HG03159 (cell line): ENCODE data around the gene DCP1A.
"Not testable (repeated sequence)": the region's sequence is repeated elsewhere in the genome, so short reads cannot be mapped to it uniquely, and the experiment has no call there.

Source experiments
- ATAC-seq: cut with Tn5 transposase; IDR thresholded peaks from one replicate; pipeline ENCODE4 v1.9.1; 2021; ENCODE audit warnings: mild to moderate bottlenecking, moderate library complexity; ENCODE audit not compliant: unreplicated experiment

DCP1A gene

DNA sequence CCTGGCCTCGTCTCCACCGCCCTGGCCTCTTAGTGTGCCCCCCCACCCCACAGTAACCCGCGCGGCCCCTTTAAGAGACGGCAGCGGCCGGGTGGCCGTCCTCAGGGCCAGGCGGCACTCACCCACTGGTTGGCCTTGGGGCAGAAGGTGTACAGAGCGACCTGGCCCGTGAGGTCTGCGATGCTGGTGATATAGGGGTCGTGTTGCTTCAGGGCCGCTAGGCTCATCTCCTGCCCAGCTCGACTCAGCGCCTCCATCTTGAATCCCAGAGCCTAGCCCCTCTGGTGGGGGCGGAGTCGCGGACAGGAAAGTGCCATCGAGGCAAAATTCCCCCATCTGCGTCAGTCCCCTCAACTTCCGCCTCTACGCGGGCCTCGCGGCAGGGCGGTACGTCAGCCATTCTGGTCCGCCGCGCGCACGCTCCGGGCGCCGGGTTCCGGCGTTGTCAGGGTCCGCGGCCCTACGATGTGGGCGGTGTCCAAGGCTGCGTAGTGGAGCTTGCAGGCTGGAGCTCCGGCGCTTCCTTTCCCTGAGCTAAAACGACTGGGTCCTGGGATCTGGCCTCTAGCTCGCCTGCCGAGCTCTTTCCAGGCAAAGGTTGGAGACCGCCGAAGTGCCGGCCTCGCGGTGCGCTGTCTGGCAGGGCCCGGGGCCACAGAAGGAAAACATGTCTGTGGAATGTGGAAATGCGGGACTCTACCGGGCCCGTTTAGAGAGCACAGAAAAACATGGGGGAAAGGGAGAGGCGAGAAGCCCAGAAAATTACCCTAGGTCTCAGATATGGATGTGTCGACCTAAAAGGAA is at the start of gene DCP1A:
Gene DCP1A, minus strand, starts transcription at position 283 of the 804 bp plus-strand sequence. Its CDS starts 26 bp downstream, at position 257.
- peak; percentile 94 for ATAC-seq

DNA sequence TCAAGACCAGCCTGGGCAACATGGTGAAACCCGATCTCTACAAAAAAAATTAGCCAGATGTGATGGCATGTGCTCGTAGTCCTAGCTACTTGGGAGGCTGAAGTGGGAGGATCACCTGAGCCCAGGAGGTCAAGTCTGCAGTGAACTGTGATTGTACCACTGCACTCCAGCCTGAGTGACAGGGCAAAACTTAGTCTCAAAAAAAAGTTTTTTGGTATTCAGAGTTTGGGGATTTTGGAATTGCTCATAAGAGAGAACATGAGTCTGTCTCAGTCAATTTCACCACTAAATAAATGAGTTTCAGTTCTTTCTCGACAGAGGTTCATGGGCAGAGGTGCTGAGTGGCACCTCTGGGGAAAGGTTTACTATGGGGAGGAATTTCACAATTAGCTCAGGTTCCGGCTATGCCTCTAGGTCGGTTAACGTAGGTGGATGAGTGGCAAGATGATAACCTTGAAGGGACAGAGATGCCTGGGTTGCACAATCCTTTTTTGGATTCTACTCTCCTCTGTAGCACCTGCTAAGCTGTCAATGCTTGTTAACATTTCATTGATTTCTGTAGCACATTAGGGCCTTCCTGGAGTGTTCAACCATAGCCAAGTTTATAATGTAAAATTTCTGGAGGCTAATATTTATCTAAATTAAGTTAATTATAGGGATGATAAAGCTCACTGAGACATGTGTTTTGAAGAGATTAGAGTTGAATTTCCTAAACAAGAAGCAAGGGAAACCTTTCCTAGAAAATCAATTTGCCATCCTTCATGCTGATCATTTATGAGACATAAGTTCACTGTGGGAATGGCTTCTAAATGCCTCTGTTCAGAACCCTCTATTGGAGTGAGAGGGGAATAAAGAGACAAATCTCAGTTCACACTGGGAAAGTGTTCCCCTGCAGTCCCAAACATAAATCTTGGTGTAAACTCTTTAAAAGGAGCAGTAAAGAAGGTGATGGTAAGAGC is 37.4 kb upstream of the DCP1A start:
- no peak for ATAC-seq

DNA sequence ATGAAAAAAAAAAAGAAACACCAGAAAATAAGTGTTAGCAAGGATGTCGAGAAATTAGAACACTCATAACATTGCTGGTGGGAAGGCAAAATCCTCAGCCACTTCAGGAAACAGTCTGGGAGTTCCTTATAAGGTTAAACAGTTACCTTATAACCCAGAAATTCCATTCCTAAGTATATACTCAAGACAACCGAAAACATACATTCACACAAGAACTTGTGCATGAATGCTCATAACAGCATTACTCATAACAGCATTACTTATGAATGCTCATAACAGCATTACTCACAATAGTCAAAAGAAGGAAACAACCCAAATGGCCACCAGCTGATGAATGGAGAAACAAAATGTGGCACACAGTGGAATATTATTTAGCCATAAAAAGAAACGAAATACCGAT is 34.8 kb upstream of the DCP1A start:
- no peak for ATAC-seq

DNA sequence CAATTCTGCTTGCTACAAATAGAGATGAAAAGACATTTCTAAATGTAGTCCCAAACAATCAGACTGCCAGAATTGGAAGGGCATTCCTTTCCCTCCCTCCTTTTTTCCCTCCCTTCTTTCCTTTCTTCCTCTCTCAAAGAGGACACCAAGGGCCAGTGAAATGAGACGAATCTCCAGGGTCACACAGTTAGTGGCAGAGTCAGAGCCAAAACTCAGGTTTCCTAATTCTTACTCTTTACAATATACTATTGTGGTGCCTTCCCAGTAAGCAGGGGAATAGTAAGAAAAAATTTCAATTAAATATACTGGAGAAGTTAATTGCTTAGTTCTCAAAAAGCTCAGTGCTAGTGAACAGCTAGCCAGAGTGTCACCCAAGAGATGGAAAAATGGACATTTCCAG is 33.0 kb upstream of the DCP1A start:
- ATAC-seq = no peak

DNA sequence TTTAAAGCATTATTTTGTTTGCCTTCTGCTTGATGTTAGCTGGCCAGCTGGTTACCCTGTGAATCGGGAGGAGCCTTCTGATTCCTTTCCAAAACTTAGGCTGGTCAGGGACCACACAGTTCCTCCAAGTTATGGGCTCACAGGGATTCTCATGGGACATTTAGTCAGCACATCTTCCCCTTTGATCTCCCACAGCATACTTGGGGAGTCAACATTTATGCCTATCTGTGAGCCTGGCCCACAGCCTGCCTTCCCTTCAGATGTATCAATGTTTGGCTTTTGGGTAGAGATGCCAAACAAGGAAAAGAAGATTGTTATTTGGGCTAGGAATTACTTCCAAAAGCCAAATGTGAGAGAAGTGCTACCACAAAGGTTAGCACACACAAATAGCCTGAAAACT is 32.6 kb upstream of the DCP1A start:
- ATAC-seq = no peak

DNA sequence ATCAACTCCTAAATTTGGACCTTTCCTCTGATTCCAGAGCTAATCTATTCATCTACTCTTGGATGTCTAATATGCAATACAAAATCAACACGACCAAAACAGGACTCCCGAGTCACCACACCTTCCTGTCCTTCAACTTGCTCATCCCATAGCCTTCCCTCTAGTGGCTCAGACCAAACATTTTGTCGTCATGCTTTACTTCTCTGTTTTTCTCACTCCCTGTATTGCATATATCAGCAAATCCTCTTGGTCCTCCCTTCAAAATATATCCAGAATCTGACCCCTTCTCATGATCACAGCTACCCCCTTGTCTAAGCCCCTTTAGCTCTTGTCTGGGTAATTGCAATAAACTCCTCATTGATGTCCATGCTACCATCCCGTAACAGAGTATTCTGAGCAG is 30.5 kb upstream of the DCP1A start:
- no peak for ATAC-seq

DNA sequence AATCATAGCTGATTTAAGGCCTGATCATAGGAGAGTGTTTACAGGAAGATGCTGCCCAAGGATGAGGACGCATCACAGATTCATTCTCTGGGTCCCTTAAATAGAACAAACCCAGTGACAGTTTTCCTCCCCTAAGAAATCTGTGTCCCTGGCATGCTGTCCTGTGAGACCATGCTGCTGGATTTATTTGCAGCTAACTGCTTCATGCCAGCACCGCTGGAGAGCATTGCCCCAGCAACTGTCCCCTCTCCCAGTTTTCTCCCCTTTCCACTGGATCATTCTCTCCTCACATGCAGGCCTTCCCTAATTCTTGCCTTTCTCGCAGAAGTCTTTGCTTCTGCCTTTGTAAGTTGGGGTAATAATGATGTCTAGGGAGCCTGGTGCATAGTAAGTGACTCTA is 29.3 kb upstream of the DCP1A start:
- ATAC-seq = no peak

DNA sequence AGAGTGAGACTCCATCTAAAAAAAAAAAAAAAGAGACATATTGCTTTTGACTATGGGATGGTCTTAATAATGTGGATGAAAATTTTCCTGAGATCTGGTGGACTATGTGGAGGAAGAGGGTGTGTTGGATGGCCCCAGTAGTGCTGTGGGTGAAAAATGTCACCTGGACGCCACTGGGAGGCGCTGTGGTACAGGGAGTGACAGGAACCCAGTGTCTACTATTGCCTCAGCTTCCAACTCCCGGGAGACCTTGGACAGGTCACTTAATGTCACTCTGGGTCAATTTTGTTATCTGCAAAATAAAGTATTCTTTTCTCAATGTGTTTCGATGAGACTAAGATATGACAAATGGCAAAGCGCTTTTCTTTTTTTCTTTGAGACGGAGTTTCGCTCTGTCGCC is 27.7 kb upstream of the DCP1A start:
- no peak for ATAC-seq

DNA sequence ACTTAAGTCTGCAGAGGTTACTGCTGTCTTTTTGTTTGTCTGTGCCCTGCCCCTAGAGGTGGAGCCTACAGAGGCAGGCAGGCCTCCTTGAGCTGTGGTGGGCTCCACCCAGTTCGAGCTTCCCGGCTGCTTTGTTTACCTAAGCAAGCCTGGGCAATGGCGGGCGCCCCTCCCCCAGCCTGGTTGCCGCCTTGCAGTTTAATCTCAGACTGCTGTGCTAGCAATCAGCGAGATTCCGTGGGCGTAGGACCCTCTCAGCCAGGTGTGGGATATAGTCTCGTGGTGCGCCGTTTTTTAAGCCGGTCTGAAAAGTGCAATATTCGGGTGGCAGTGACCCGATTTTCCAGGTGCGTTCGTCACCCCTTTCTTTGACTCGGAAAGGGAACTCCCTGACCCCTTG is 23.4 kb upstream of the DCP1A start:
- not testable (repeated sequence) for ATAC-seq

DNA sequence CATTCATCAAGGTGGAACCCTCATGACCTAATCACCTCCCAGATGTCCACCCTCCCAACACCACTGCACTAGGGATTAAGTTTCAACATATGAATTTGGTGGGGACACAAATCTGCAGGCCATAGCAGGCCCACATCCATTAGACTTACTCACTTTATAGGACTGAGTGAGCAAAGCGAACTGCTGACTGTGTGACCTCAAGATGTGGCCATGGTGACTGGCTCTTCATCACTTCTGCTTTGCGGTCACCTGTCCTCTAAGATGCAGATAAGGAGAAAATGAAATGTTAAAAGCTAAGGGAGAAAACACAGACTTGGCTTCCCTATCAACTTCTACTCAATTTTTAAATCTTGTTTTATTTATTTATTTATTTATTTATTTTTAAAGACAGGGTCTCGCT is 14.5 kb upstream of the DCP1A start:
- no peak for ATAC-seq

DNA sequence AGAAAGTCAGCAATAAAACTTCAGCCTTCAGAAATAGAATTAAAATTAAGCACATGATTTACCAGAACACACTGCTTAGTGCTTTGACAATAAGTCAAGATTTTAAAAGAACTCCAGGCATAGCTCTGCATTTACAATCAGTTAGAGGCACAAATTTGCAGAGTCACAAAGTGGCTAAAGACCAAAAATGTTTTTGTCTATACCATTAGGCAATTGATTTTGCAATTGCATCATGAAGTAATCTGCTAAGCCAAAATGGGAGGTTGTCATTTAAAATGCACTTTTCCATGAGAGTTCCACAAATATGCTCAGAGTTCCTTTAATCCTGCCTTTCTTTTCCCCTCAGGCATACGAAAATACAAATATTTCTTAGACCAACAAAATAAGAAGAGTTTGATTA is 10.1 kb upstream of the DCP1A start:
- no peak for ATAC-seq

DNA sequence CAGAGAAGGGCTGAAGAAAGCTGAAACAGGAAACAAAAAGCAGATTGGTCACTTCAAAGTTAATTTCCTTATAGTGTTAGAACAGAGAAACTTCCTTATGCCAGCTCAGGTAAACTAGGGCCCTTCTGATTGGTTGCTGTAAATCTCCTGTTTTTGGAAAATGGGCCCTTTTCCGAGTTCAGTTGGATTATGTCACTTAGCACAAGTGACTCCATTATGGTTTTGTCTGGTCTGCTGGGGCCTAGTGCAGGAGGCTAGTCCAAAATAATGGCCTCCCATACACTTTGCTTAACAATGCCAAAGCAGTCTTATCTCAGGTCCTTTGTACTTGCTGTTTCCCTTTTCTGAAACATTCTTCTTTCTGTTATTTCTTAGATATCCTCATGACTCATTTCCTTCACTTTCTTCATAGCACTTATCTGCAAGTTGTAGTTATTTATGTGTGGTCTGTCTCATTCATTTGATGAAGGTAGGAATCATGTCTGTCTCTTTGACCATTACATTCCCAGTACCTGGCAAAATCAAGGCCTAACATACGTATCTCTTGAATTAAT is 7.7 kb upstream of the DCP1A start:
- ATAC-seq = no peak

DNA sequence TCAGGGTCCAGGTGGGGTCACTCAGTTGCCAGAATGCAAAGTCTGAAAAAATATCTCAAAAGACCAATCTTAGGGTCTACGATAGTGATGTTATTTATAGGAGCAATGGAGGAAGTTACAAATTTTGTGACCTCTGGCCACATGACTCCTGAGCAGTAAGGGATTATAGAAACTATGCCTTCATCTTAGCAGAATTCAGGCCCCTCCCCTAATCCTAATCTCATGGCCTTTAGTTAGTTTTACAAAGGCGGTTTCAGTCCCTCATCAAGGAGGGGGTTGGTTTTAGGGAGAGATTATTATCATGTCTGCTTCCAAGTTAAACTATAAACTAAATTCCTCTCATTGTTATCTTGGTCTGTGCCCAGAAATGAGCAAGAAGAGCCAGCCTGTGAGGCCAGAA is 5.9 kb upstream of the DCP1A start:
- ATAC-seq = no peak

DNA sequence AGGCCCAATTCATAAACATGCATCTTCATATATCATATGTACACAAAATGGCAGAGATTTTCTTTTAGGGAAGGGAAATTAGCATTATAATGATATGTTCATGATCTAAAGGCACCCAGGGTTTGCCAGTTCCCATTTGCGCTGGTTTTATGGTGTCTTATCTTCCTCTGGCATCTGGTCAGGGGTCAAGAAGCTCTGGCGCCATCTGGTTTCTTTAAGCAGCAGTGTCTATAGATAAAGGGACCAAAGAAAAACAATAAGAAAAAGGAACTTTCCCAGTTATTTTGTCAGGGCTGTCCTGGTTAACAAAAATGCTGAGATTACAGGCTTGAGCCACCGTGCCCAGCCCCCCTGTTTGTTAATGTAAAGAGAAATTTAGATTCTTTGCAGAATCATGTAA is 3.3 kb upstream of the DCP1A start:
- ATAC-seq = no peak

DNA sequence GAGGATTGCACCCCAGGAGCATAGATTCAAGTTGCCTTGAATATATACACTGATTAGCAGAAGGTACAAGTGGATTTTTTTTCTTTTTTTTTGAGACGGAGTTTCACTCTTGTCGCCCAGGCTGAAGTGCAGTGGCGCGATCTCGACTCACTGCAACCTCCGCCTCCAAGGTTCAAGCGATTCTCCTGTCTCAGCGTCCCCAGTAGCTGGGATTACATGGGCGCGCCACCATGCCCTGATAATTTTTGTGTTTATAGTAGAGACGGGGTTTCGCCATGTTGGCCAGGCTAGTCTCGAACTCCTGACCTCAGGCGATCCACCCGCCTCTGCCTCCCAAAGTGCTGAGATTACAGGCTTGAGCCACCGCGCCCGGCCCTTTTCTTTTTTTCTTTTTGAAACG is 775 bp upstream of the DCP1A start:
- ATAC-seq = not testable (repeated sequence)

DNA sequence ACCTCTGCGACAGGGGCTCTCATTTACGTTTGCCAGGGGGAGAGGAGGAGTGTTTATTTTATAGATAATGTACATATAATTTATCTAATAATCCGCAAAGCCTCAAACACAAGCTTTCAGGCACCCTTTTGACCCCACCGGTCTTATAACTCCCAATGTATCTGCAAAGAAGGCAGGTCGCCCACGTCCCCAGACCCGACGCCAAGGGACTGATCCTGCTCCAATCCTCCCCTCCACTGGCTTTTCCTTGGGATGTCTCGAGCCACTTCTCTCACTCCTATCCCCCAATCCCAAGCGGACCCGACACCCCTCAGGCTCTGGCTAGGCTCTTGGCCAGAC is 452 bp downstream of the DCP1A start:
- ATAC-seq = no peak

DNA sequence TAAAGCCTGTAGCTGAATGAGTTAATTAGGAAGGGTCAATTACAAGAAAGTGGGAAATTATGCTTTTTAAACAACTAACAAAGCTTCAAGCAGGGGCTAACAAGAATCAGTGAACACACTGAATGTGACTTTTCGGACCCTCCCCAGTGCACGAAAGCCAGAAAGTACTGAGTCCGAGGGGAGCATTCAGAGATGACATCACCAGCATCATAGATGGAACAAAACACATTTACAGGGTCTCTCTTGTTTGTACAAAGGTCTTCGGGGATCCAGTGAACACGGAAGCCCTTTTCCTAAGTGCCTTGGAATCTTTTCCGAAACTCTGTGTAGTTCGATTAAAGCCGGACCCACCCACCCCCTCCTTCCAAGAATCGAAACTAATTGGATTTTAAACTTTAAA is 829 bp downstream of the DCP1A start:
- ATAC-seq = no peak

DNA sequence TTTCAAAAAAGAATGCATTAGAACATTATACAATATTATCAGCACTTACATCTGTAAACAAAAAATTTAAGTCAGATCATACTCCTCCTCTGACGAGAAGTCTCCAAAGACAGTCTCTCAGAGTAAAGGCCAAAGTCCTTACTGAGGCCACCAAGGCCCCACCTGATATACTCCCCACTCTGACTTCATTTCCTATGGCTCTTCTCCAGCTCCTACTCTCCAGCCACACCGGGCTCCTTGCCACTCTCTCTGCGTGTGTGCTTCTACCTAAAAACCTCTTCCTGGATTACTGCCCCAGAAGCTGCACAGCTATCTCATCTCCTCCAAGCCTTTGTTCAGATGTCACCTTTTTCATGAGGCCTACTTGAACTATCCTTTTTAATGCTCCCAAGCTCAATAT is 5.0 kb downstream of the DCP1A start:
- no peak for ATAC-seq

DNA sequence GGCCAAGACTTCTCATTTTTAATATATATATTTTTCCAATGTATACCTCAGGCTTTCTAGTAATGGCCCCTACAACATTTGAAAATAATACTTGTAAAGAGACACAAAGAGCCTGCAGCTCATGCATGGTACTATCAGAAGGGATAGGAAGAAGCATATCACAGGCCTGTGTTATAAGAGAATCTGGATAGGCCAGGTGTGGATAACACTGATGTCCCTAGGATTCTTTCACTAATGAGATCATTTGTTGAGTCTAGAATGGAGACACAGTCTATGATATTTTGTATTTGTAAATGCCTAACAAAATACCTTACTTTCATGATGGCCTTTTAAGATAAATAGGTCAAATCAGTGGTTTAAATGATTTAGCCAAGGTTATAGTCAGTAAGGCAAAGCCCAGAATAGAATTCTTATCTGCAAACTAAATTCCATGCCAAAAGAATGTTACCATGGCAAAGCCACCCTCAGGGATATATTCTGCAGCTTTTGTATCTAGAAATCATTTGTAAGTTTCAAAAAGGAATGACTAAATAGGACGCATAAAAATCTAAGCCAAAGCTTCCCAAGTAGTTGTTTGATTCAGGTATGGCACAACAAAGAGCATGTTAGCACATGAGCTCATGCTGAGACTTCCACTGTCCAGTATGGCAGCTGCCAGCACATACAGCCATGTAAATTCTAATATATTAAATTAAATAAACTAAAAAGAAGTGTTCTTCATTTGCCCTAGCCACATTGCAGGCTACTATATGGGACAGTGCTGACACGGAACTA is 10.0 kb downstream of the DCP1A start:
- ATAC-seq = no peak

DNA sequence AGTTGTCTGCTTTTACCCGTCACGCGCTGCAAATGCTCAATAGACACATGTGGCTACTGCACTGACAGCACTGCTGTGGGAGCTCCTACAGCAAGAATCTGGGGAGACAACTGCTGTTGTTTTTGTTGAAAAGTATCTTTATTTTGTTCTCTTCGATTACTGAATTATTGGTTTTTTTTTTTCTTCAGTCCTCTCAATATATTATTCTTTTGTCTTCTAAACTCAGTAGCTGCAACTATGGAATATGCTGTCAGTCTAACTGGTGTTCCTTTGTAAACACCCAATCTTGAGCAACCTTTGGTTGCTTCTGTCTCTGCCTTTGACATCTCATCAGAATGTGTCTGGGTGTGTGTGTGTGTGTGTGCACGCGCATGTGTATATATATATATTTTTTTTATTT is 12.6 kb downstream of the DCP1A start:
- no peak for ATAC-seq

DNA sequence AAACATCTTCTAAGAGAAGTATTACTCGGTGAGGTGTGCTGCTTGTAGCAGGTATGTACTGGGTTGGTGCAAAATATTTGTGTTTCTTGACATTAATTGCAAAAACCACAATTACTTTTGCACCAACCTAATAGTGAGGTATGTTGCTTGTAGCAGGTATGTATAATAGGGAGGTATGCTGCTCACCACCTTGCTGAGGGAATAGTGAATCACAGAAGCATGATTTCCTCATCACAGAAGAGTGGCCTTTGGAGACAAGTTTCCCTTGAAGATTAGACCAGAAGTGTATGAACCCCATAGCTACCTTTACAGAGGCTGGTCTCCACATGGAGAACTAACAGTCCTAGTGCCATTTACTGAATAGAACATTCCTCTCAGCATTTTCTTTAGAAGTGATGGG is 15.5 kb downstream of the DCP1A start:
- ATAC-seq = no peak
